GM18517 (cell line): Measurements from ENCODE around the gene SERINC2.
"Not testable (repeated sequence)": the region's sequence is repeated elsewhere in the genome, so short reads cannot be mapped to it uniquely, and the experiment has no call there.

Source experiments
- ATAC-seq: cut with Tn5 transposase; IDR thresholded peaks from one replicate; pipeline ENCODE4 v1.9.1; 2021; ENCODE audit warnings: mild to moderate bottlenecking, moderate library complexity; ENCODE audit not compliant: unreplicated experiment

Gene SERINC2

GRCh38 chr1:31382379-31382989, 30.5 kb upstream of the SERINC2 start:
- no peak for ATAC-seq

GRCh38 chr1:31383967-31384366, 29.0 kb upstream of the SERINC2 start:
- no peak for ATAC-seq

GRCh38 chr1:31386576-31387243, 26.3 kb upstream of the SERINC2 start:
- not testable (repeated sequence) for ATAC-seq

DNA sequence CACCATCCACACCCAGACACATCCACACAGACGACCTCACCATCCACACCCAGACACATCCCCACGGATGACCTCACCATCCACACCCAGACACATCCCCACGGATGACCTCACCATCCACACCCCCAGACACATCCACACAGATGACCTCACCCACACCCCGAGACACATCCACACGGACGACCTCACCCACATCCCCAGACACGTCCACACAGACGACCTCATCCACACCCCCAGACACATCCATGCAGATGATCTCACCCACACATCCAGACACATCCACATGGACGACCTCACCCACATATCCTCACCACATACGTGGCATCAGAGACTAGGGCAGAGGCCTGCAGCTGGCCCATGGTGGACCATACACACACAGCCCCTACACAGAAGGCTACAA, 25.4 kb upstream of the SERINC2 start:
- ATAC-seq: no peak

- ATAC-seq: no peak
These were observed 23.4 kb upstream of the SERINC2 start for GRCh38 chr1:31389616-31390015.

DNA sequence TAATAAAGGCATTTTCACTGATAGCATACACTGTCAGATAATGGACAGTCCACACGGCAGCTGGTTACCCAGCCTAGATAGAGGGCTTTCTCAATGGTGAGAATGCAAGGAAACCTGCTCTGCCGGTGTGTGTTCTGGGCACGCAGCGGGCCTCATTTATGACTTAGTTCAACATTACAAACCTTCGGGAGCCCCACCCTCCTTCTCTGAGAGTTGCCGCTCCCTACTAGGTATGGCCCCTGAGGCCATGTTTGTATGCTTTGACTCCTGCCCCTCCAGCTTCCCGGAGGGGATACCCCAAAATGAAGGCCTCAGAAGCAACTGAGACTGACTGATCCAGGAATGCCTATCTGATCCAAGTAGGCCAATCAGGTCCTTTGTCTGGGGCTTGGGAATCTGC, 22.9 kb upstream of the SERINC2 start:
- ATAC-seq: no peak

- ATAC-seq: no peak
These were observed 19.6 kb upstream of the SERINC2 start for GRCh38 chr1:31393463-31393862.

GRCh38 chr1:31394584-31395193, 18.3 kb upstream of the SERINC2 start:
- peak; percentile 60 for ATAC-seq

GRCh38 chr1:31396633-31397351, 16.2 kb upstream of the SERINC2 start:
- no peak for ATAC-seq

DNA sequence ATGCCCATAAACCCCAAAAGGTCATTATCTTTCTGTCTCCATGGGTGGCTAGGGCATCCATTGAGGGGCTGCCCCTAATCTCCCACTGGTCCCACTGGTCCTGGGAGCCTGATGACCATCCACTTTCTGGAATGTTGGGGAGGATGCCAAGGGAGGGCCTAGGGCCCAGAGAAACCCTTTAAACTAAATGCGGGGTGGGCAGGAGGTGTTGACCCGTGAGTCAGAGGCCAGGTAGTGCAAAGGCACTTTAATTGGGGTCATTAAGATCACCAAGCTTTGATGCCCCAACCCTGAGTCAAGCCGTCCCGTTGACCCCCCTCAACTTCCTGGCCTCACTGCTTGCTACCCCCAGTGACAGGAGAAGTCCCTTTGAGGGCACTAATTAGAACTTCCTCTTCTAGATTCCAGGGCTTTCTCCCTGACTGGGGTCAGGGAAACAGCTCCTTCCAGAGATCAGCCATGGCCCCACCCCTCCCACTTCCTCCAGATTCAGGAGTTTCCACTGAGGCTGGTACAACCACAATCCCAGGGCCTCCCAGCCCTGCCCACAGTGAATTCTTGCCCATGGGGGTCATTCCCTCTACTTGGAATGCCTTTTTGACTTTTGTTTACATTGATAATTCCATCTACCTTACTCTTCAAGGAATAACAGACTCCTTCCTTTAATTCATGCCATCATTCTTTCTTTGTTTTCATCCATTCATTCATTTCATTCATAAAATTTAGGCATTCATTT, 15.5 kb upstream of the SERINC2 start:
- no peak for ATAC-seq

DNA sequence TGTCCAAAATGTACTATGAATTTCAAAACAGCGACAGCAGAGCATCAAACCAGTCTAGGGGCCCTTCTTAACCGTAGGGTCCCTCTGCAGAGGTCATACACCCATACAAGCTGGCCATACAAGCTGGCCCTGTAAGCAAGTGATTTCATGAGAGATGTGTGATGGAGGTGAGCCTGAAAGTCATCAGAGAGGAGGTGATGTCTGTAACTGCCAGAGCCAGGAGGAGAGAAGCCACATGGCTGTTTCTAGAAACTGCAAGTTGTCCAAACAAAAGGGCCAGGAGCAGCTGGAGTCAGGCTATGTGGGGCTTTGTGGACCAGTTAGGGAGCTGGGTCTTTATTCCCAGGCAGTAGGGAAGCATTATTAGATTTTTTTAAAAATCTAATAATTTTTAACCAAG, 14.8 kb upstream of the SERINC2 start:
- no peak for ATAC-seq

GRCh38 chr1:31399976-31400375, 13.0 kb upstream of the SERINC2 start:
- no peak for ATAC-seq

DNA sequence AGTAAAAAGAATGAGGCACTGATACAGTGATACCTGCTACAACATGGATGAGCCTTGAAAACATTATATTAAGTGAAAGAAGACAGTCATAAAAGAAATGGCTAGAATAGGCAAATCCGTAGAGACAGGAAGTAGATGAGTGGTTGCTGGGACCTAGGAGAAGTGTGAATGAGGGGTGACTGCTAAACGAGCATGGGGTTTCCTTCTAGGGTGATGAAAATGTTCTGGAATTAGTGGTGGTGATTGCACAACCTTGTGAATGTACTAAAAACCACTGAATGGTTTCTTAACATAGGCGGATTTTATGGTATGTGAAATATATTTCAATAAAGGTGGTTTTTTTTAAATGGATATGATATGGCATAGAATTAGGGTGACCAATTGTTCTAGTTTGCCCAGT, 12.6 kb upstream of the SERINC2 start:
- no peak for ATAC-seq

DNA sequence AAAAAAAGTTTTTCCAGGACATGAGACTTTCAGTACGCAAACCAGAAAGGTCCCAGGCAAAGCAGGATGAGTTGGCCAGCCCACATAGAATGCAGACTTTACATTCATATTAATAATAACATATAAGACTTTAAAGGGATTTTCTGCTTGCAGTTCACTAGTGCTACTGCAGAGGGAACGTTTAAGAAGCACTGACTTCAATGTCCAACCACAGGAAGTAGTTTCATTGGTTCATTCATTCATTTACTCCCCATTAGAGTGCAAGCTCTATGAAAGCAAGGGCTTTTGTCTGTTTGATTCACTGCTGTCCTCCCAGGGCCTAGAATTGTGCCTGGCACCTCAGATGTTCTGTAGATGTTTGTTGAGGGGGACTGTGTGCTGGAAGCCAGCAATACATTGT, 11.8 kb upstream of the SERINC2 start:
- no peak for ATAC-seq

DNA sequence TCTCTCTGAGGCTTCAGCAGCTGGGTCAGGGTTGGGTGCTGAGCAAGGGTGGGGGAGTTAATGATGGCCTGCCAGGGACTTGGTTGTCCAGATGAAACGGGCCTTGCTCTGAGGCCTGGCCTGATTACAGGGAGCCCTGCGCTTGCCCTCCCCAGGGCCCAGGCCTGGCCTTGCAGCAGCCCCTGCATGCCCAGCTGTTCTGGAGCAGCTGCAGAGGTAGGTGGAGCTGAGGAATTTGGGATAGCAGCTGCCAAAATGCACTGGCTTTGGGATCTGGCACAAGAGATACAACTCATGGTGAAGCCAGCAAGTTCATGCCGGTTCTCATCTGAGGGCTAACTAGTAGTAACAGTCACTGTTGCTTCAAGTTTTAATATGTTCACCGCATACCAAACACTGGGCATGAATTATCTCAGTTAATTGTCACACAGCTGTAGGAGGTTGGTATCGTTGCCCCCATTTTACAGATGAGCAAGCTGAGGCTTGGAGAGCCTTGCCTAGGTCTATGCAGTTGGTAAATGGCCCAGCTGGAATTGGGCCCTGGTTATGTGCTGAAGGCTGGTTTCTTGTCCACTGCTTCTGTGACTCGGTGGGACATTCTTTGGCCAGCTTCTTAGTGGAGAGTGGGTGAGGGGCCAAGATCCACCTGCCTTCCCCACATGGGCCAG, 7.3 kb upstream of the SERINC2 start:
- no peak for ATAC-seq

DNA sequence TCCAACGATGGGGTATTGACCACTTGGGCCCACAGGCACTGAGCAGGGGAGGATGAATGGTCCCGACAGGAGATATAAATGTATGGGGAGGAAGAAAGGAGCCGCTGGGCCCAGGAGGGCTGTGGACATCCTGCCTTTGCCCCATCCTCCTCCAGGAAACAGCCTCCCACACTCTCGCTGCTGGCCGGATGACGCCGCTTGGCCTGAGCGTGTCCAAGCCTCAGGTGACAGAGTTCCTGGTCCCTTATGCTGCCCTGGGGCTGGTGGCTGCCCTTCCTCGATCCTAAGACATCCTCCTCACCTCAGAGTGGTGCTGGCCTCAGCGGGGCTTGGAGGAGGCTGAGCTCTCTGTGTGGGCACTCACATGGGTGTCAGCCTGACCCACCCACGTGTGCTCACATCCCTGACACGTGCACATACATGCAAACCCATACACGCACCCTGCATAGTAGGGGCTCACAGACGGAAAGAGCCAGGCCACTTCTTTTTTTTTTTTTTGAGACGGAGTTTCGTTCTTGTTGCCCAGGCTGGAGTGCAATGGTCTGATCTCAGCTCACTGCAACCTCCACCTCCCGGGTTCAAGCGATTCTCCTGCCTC, 5.9 kb upstream of the SERINC2 start:
- ATAC-seq: no peak

DNA sequence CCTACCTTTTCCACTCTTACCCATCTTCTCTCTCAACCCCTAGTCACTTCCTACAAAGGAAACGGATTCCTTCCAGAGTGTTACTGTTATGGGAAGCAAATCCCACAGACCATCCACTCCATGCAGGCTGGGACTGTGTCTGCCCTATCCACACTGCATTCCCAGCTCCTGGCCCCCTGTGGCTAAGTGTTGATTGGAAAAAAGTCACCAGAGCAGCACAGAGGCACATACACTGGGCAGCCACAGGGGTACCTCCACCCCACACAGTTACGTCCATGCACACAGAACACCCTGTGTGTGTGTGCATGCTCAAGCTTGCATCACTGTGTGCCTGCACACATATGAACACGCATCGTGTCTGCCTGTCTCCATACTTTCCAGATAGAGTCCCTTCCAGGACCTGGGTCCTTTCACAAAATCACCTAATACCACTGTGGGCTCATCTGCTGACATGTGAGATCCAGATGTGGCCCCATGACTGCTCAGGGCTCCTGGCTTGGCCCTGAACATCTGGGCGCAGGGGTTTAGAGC, 4.2 kb upstream of the SERINC2 start:
- ATAC-seq: no peak

DNA sequence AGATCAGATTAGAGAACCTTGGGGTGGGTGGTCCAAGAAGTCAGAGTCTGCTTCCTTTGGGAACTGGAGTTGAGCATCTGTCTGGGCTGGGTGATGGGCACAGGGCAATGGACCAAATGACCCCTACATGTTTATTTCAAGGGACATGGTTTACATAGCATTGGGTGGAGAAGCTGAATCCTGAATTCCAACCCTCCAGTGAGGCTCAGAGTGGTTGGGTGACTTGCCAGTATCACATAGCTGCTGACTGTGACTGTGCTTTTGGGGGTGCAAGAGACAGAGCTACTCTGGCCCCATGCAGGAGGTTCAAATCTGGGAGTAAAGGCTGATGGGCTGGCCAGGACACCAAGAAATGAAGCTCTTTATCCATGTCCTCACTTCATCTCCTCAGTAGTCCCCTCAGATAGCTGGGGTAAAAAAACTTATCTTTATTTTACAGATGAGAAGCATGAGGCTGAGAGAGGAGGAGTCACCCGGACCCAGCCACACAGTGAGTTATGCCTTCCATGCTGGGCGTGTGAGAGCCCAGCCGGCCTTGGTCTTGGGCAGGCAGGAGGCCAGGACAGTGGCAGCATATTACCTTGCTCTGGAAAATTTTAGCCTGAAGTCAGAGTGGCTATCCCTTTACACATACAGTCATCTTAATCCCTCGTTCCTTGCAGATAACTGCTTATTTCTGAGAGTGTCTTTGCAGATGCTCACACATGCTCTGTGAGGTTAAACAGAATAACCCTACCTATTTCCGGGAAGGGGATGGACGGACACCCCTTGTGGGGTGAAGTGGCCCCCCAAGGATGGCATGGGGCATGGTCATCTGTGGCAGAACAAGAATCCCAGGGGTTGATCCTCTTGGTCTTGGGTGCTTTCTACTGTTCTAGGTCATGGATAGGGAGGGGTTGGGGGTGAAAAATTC, 2.8 kb upstream of the SERINC2 start:
- ATAC-seq: no peak

- ATAC-seq: no peak
These were observed 2.1 kb upstream of the SERINC2 start for GRCh38 chr1:31410871-31411270.
